Osteoblast (primary cell): Measurements from ENCODE around the gene LMCD1. TPM values are rescaled to one million over a fixed set of nuclear protein-coding genes. Genes with fewer than 3 reads are reported as not detected.

ENCODE experiments used
- DNase-seq: peaks from one replicate; pipeline ENCODE4 v3.0.0; 2011; ENCODE audit warnings: low spot score, mixed read lengths; ENCODE audit not compliant: insufficient read length; ENCODE audit errors: missing footprints
- H2AFZ ChIP-seq: 2 replicates; pipeline ENCODE4 v1.6.0; 2011; ENCODE audit warnings: mild to moderate bottlenecking, low read length
- H3K27ac ChIP-seq: 2 replicates; pipeline ENCODE4 v1.5.1; 2011; ENCODE audit warnings: mild to moderate bottlenecking, low read depth, low read length, moderate library complexity
- H3K27me3 ChIP-seq: 2 replicates; pipeline ENCODE4 v1.6.0; 2012; ENCODE audit warnings: mild to moderate bottlenecking, control low read depth, inconsistent platforms, low read length, moderate library complexity; ENCODE audit not compliant: insufficient read depth
- H3K36me3 ChIP-seq: 2 replicates; pipeline ENCODE4 v1.5.1; 2011; ENCODE audit warnings: mild to moderate bottlenecking, low read length, control low read depth, moderate library complexity; ENCODE audit not compliant: insufficient read depth
- H3K4me1 ChIP-seq: 2 replicates; pipeline ENCODE4 v1.5.1; 2011; ENCODE audit warnings: mild to moderate bottlenecking, low read length, control low read depth, moderate library complexity; ENCODE audit not compliant: insufficient read depth
- H3K4me2 ChIP-seq: 2 replicates; pipeline ENCODE4 v1.6.0; 2011; ENCODE audit warnings: mild to moderate bottlenecking, low read length; ENCODE audit not compliant: insufficient read depth
- H3K4me3 ChIP-seq: fragments of 200-600 bp; sonication (generic); 3 replicates; pipeline ENCODE4 v1.5.1; 2012; ENCODE audit warnings: mild to moderate bottlenecking, low read length, inconsistent platforms; ENCODE audit not compliant: insufficient read depth
- H3K79me2 ChIP-seq: 2 replicates; pipeline ENCODE4 v1.6.0; 2012; ENCODE audit warnings: mild to moderate bottlenecking, low read length, control low read depth, inconsistent platforms; ENCODE audit not compliant: insufficient read depth
- H3K9me3 ChIP-seq: 2 replicates; pipeline ENCODE4 v1.5.1; 2011; ENCODE audit warnings: low read depth, low read length, control low read depth
- H4K20me1 ChIP-seq: 2 replicates; pipeline ENCODE4 v1.6.0; 2012; ENCODE audit warnings: mild to moderate bottlenecking, low read length, control low read depth; ENCODE audit not compliant: insufficient read depth
- total RNA-seq: library from RNA; depleted of rRNA; stranded (reverse); fragments of >200 nt; gene quantifications from 2 replicates; pipeline ENCODE4 v1.2.3, GENCODE V29; 2012
- TF ChIP-seq, protein P1 (sequence below): IDR thresholded peaks from 2 replicates; pipeline ENCODE4 v1.5.1; 2011; ENCODE audit warnings: mild to moderate bottlenecking, low read depth, low read length, moderate library complexity; ENCODE audit errors: extremely low read depth

LMCD1 gene
- total RNA-seq, 1 donor, result 294 TPM

DNA sequence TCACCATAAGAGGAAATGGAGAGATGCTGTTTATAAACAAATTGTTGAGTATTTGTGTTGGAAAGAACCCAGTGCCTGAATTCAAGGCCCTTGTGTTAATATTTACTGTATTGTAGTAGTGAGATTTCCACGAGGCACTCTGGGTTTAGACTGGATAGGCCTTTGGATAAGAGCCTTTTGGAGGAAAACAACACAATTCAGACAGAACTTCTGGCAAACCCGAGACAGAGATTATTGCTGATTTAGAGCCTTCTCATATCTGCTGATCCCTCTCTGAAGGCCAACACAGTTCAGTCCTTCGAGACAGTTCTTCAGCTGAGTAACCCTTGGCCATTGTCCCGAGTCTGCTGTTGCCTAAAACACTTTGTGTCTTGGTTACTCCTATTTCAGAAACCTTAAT lies 55.7 kb downstream of the LMCD1 start:
- no peak for DNase-seq
- no peaks in the 10 kb centered on the region for H3K9me3 ChIP-seq

DNA sequence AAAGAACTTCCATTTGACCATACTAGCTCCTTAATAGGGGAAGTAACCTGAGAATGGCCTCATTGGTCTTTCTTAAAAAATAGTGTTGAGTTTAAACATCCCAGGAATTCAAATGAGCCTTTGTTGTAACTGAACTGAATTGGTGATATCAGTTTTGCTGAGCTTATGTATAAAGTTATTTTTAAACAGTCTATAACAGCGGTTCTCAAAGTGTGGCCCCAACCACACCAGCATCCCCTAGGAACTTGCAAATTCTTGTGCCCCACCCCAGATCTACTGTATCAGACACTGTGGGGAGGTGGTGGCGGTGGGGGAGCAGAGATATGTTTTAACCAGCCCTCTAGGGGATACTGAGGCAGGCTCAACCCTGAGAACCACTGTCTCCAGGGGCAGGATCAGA lies 57.0 kb downstream of the LMCD1 start:
- H3K4me3 ChIP-seq, result no peak overlapping the region
- TF ChIP-seq, protein P1, sequence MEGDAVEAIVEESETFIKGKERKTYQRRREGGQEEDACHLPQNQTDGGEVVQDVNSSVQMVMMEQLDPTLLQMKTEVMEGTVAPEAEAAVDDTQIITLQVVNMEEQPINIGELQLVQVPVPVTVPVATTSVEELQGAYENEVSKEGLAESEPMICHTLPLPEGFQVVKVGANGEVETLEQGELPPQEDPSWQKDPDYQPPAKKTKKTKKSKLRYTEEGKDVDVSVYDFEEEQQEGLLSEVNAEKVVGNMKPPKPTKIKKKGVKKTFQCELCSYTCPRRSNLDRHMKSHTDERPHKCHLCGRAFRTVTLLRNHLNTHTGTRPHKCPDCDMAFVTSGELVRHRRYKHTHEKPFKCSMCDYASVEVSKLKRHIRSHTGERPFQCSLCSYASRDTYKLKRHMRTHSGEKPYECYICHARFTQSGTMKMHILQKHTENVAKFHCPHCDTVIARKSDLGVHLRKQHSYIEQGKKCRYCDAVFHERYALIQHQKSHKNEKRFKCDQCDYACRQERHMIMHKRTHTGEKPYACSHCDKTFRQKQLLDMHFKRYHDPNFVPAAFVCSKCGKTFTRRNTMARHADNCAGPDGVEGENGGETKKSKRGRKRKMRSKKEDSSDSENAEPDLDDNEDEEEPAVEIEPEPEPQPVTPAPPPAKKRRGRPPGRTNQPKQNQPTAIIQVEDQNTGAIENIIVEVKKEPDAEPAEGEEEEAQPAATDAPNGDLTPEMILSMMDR, result no peak
- H3K36me3 ChIP-seq, result peaks cover 40% of the 10 kb centered on the region
- peak overlapping the region; percentile 96 for H3K27ac ChIP-seq
- H3K4me1 ChIP-seq, result peaks cover 51% of the 10 kb centered on the region
- no peaks in the 10 kb centered on the region for H3K27me3 ChIP-seq
- H3K4me2 ChIP-seq, result no peak overlapping the region
- H4K20me1 ChIP-seq, result no peaks in the 10 kb centered on the region
- no peaks in the 10 kb centered on the region for H3K79me2 ChIP-seq
- DNase-seq, result no peak
- no peaks in the 10 kb centered on the region for H3K9me3 ChIP-seq
- no peak overlapping the region for H2AFZ ChIP-seq

More for the DNA sequence above, 55.7 kb downstream of the LMCD1 start:
- H3K27ac ChIP-seq, result peak overlapping the region; percentile 38
- TF ChIP-seq, protein P1, result no peak
- H4K20me1 ChIP-seq, result no peaks in the 10 kb centered on the region
- peaks cover 51% of the 10 kb centered on the region for H3K4me1 ChIP-seq
- no peak overlapping the region for H3K4me3 ChIP-seq
- H2AFZ ChIP-seq, result no peak overlapping the region
- no peak overlapping the region for H3K4me2 ChIP-seq
- H3K36me3 ChIP-seq, result peaks cover 48% of the 10 kb centered on the region
- no peaks in the 10 kb centered on the region for H3K79me2 ChIP-seq
- no peaks in the 10 kb centered on the region for H3K27me3 ChIP-seq

- no peaks in the 10 kb centered on the region for H3K27me3 ChIP-seq
- no peaks in the 10 kb centered on the region for H3K9me3 ChIP-seq
- TF ChIP-seq, protein P1, result no peak
- no peaks in the 10 kb centered on the region for H3K79me2 ChIP-seq
- DNase-seq, result no peak
- peaks cover 39% of the 10 kb centered on the region for H3K36me3 ChIP-seq
- peak overlapping the region; percentile 96 for H3K27ac ChIP-seq
- no peak overlapping the region for H3K4me2 ChIP-seq
- H4K20me1 ChIP-seq, result no peaks in the 10 kb centered on the region
- H3K4me3 ChIP-seq, result no peak overlapping the region
- no peak overlapping the region for H2AFZ ChIP-seq
- H3K4me1 ChIP-seq, result peaks cover 44% of the 10 kb centered on the region
These were observed 57.7 kb downstream of the LMCD1 start for GRCh38 chr3:8559351-8559750.

- Histone ChIP-seq H3K79me2 (no peaks in the 10 kb centered on the region), H3K4me2 (peak overlapping the region; percentile 44), H3K4me3 (no peak overlapping the region), H3K4me1 (peaks cover 32% of the 10 kb centered on the region), H3K27me3 (no peaks in the 10 kb centered on the region), H3K27ac (peak overlapping the region; percentile 96), H3K36me3 (peaks cover 43% of the 10 kb centered on the region), H4K20me1 (no peaks in the 10 kb centered on the region), H3K9me3 (no peaks in the 10 kb centered on the region), H2AFZ (no peak overlapping the region)
- DNase-seq, result peak; percentile 90
- TF ChIP-seq, protein P1, result no peak
These were observed 58.9 kb downstream of the LMCD1 start for GRCh38 chr3:8560366-8561007.
